CD4-positive, alpha-beta memory T cell (primary cell): ENCODE measurements around the gene RNF17. TPM values are rescaled to one million over a fixed set of nuclear protein-coding genes. Genes with fewer than 3 reads are reported as not detected.

Source experiments
- CTCF ChIA-PET: fragments of 350-600 bp; sonication (Branson Sonifier 250); formaldehyde crosslinking; loops from one replicate; lab custom pipeline; 2021; ENCODE audit warnings: inconsistent platforms; ENCODE audit not compliant: partially characterized antibody; lab: Charles Lee
- POLR2A ChIA-PET: fragments of 350-600 bp; sonication (Branson Sonifier 250); formaldehyde crosslinking; loops from one replicate; lab custom pipeline; 2021; ENCODE audit not compliant: partially characterized antibody; lab: Charles Lee
- DNase-seq, 5 donors: peaks; one replicate each; pipeline versions ENCODE4 v3.0.0 to v3.0.0-alpha.2; 2020 to 2022; ENCODE audit warnings: mixed read lengths in 1 of 5
- H3K27ac ChIP-seq: one replicate; pipeline ENCODE4 v1.7.0; 2013; ENCODE audit warnings: low read depth, low read length
- H3K27me3 ChIP-seq: 2 replicates; pipeline ENCODE4 v1.7.0; 2013; ENCODE audit warnings: mild to moderate bottlenecking, low read length, moderate library complexity; ENCODE audit not compliant: insufficient read depth
- H3K36me3 ChIP-seq: 2 replicates; pipeline ENCODE4 v1.7.0; 2013; ENCODE audit warnings: mild to moderate bottlenecking, low read length, moderate library complexity; ENCODE audit not compliant: insufficient read depth
- H3K4me1 ChIP-seq: 2 replicates; pipeline ENCODE4 v1.7.0; 2013; ENCODE audit warnings: mild to moderate bottlenecking, low read length, moderate library complexity; ENCODE audit not compliant: insufficient read depth
- H3K4me3 ChIP-seq, 2 donors: one replicate each; pipeline ENCODE4 v1.7.0; 2013; ENCODE audit warnings: low read length in 2 of 2, mild to moderate bottlenecking in 1 of 2
- H3K9me3 ChIP-seq, 2 donors: one replicate each; pipeline ENCODE4 v1.7.0; 2013; ENCODE audit warnings: low read length in 2 of 2, control low read depth in 1 of 2; ENCODE audit not compliant: control insufficient read depth in 1 of 2
- H3K27ac Mint-ChIP-seq, 7 donors: one replicate each; pipeline ENCODE4 v1.8.0; 2020 to 2021; ENCODE audit warnings: mixed read lengths in 7 of 7, mild to moderate bottlenecking in 6 of 7, inconsistent platforms in 3 of 7, moderate library complexity in 3 of 7
- H3K27me3 Mint-ChIP-seq, 2 donors: one replicate each; pipeline ENCODE4 v1.8.0; 2020 to 2021; ENCODE audit warnings: mixed read lengths in 2 of 2
- H3K36me3 Mint-ChIP-seq, 2 donors: one replicate each; pipeline ENCODE4 v1.8.0; 2020 to 2021; ENCODE audit warnings: mixed read lengths in 2 of 2, inconsistent platforms in 1 of 2, mild to moderate bottlenecking in 1 of 2
- H3K4me1 Mint-ChIP-seq, 4 donors: one replicate each; pipeline ENCODE4 v1.8.0; 2020 to 2021; ENCODE audit warnings: mixed read lengths in 4 of 4, mild to moderate bottlenecking in 1 of 4
- H3K4me3 Mint-ChIP-seq, 8 donors: one replicate each; pipeline ENCODE4 v1.8.0; 2020 to 2021; ENCODE audit warnings: mixed read lengths in 8 of 8, mild to moderate bottlenecking in 7 of 8, moderate library complexity in 6 of 8, inconsistent platforms in 3 of 8
- H3K9me3 Mint-ChIP-seq, 8 donors: one replicate each; pipeline ENCODE4 v1.8.0; 2020 to 2021; ENCODE audit warnings: mixed read lengths in 8 of 8, mild to moderate bottlenecking in 5 of 8, inconsistent platforms in 3 of 8, moderate library complexity in 1 of 8
- intact Hi-C: fragments of 100-400 bp; cut with micrococcal nuclease; formaldehyde crosslinking; loops from one replicate; pipeline ENCODE4 v1.15.1; 2023
- polyA plus RNA-seq, 2 donors: library from polyadenylated mRNA; unstranded; fragments of 300-500 nt; fragmentation: Illumina TruSeq; gene quantifications; one replicate each; pipeline ENCODE4 v1.2.3, GENCODE V29; 2021
- total RNA-seq, 2 experiments: library from RNA; stranded (reverse); gene quantifications; one replicate each; pipeline ENCODE4 v1.2.3, GENCODE V29; 2021

The RNF17 gene
- total and polyA plus RNA-seq, 4 experiments from 2014 or later: 0.84 TPM; not detected in 3

DNA sequence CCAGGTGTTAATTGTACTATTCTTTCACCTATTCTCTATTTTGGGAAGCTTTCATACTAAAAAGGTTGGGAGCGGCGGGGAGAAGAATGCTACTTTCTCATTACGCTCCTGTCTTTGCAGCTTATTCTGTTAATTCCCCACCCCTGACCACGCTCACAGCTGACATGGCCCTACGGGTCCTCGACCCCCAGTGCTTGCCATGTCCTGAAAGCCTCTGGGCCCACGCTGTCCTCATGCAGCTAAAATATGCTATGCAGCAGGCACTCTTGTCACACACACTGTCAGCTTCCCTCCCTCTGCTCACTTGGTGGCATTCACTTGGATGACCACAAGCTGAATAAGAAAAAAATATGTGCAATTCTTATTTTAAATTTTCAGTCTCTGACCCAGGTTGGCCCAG lies 126.3 kb downstream of the RNF17 start:
- intact Hi-C loops: no loop called here
- Mint-ChIP-seq H3K36me3 (peaks cover 5 to 33% of the 10 kb centered on the region in 2 donors), H3K9me3 (no peaks in the 10 kb centered on the region), H3K27ac (no peak overlapping the region), H3K4me3 (no peak overlapping the region), H3K27me3 (no peaks in the 10 kb centered on the region), H3K4me1 (no peaks in the 10 kb centered on the region)
- ChIA-PET POLR2A (no interaction called here), CTCF (interaction anchor here (0.6 to 1.0 kb wide), 2 partner anchors 15 to 1508 kb away, joined by 3 read pairs; no protein-coding TSS in a partner anchor)
- Histone ChIP-seq H3K27ac (no peak overlapping the region), H3K4me3 (no peak overlapping the region), H3K4me1 (no peaks in the 10 kb centered on the region), H3K9me3 (no peaks in the 10 kb centered on the region), H3K36me3 (no peaks in the 10 kb centered on the region), H3K27me3 (no peaks in the 10 kb centered on the region)
- no peak for DNase-seq

DNA sequence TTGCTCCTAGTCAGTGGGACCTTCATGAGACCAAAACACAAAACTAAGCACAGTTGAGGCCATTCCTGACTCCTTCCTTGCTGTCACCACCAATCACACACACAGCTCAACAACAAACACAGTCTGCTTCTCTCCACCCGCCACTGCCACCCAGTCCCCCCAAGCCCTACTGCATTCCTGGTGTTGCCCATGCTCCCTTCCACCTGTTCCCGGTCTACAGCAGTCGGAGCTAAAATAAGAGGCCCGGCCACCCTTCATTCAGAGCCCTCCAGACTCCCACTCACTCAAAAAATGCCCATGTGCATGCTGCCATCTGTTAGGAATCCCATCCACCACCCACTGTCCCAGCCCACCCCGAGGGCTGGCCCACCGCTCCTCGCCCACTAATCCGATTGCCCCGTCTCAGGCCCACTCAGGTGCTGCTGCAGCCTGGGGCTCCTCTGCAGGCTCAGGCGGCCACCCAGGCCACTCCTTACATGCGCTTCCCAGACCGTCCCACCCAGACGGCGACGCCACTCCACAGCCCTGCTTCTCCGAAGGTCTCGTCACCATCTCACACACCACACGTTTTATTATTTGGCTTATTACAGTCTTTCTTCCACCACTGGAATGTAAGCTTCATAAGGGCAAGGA lies 127.6 kb downstream of the RNF17 start:
- Mint-ChIP-seq H3K27ac (no peak overlapping the region), H3K4me3 (no peak overlapping the region), H3K9me3 (no peaks in the 10 kb centered on the region), H3K4me1 (no peaks in the 10 kb centered on the region), H3K27me3 (no peaks in the 10 kb centered on the region), H3K36me3 (peaks cover 5 to 33% of the 10 kb centered on the region in 2 donors)
- intact Hi-C loops: no loop called here
- Histone ChIP-seq H3K4me1 (no peaks in the 10 kb centered on the region), H3K9me3 (no peaks in the 10 kb centered on the region), H3K36me3 (no peaks in the 10 kb centered on the region), H3K27ac (no peak overlapping the region), H3K27me3 (no peaks in the 10 kb centered on the region), H3K4me3 (no peak overlapping the region)
- ChIA-PET POLR2A (no interaction called here), CTCF (no interaction called here)
- no peak for DNase-seq

DNA sequence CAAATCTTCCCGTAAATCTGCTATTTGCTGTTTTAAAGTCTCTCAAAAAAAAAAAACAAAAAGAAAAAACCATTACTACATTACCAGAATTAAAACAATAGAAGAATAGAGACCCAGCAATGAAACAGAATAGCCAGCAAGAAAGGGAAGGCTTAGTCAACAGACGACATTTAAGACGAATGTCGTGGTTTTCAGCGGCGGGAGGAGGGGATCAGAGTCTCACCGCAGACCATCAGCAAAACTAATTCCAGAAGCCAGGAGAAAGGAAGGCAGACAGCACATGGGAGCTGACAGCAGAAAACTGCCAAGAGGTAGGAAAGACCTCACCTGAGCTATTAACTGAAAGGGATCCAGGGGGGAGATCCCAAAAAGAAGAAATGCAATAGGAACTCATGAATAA lies 128.9 kb downstream of the RNF17 start:
- intact Hi-C loops: no loop called here
- ChIA-PET CTCF (no interaction called here), POLR2A (no interaction called here)

DNA sequence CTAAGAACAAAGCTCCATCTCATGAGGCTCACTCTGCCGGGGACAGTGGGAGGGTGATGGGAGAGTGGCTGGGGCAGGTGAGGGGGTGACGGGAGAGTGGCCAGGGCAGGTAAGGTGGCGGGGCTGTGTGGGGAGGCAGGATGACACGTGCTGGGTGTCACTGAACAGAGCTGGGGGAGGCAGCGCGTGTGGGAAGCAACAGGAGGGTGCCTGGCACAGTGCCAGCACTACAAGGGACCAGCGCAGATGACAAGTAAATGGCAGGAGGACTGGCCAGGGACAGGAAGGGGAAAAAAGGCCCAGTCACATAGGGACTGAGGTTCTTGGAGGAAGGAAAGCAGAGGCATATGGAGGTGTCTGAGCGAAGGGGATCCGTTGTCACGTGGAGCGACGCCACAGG lies 129.9 kb downstream of the RNF17 start:
- intact Hi-C loops: no loop called here
- no peaks in the 10 kb centered on the region for H3K27me3 ChIP-seq
- H3K9me3 ChIP-seq: no peaks in the 10 kb centered on the region
- no peaks in the 10 kb centered on the region for H3K36me3 ChIP-seq
- H3K27ac Mint-ChIP-seq: no peak overlapping the region
- no peak overlapping the region for H3K4me3 ChIP-seq
- H3K4me1 Mint-ChIP-seq: no peaks in the 10 kb centered on the region
- ChIA-PET CTCF (no interaction called here), POLR2A (no interaction called here)
- H3K27ac ChIP-seq: no peak overlapping the region
- no peak for DNase-seq
- no peaks in the 10 kb centered on the region for H3K4me1 ChIP-seq
- no peak overlapping the region for H3K4me3 Mint-ChIP-seq
- peaks cover 0 to 36% of the 10 kb centered on the region in 2 donors for H3K36me3 Mint-ChIP-seq
- no peaks in the 10 kb centered on the region for H3K9me3 Mint-ChIP-seq
- no peaks in the 10 kb centered on the region for H3K27me3 Mint-ChIP-seq

More for the DNA sequence above, 128.9 kb downstream of the RNF17 start:
- H3K4me3 Mint-ChIP-seq: no peak overlapping the region
- H3K4me1 ChIP-seq: no peaks in the 10 kb centered on the region
- no peaks in the 10 kb centered on the region for H3K4me1 Mint-ChIP-seq
- H3K36me3 ChIP-seq: no peaks in the 10 kb centered on the region
- no peak overlapping the region for H3K4me3 ChIP-seq
- H3K27ac ChIP-seq: no peak overlapping the region
- H3K9me3 ChIP-seq: no peaks in the 10 kb centered on the region
- peaks cover 2 to 33% of the 10 kb centered on the region in 2 donors for H3K36me3 Mint-ChIP-seq
- peak overlapping the region in 1 of 7 donors; percentile 2 for H3K27ac Mint-ChIP-seq
- DNase-seq: no peak
- H3K9me3 Mint-ChIP-seq: no peaks in the 10 kb centered on the region
- no peaks in the 10 kb centered on the region for H3K27me3 ChIP-seq
- no peaks in the 10 kb centered on the region for H3K27me3 Mint-ChIP-seq

DNA sequence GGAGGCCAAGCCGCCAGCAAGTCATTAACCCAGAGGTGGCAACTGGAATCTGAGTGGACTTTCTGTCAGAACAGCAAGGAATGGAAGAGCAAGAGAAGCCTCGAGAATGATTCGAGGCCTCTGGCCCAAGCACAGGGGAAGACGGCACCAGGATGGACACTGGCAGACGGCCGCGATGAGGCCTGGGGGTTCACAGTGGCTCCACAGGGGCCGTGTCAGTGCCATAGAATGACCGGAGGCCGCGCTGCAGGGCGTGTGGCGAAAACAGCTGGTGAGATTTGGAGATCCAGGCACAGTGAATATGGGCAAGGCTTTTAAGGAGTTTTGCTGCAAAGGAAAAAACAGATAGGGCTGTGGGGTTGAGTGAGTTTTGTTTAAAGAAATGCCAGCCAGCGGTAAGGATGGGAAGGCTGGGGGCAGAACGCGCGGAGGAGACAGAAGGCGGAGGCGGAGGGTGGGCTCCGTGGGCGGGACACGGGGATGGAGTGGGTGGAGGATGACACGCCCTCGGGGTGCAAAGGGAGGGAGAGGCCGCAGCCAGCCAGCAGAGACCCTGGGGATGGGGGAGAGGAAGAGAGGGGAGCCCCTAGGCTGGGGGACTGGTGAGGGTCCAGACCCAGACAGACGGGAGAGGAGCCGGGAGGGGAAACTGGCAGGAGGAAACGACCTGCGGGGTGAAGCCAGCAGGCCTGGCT lies 130.5 kb downstream of the RNF17 start:
- H3K36me3 ChIP-seq: no peaks in the 10 kb centered on the region
- no peak overlapping the region for H3K4me3 Mint-ChIP-seq
- ChIA-PET CTCF (no interaction called here), POLR2A (no interaction called here)
- H3K4me1 ChIP-seq: no peaks in the 10 kb centered on the region
- no peaks in the 10 kb centered on the region for H3K4me1 Mint-ChIP-seq
- H3K9me3 Mint-ChIP-seq: no peaks in the 10 kb centered on the region
- H3K27ac ChIP-seq: no peak overlapping the region
- H3K27me3 Mint-ChIP-seq: no peaks in the 10 kb centered on the region
- no peaks in the 10 kb centered on the region for H3K27me3 ChIP-seq
- H3K4me3 ChIP-seq: no peak overlapping the region
- no peak overlapping the region for H3K27ac Mint-ChIP-seq
- no peak for DNase-seq
- H3K36me3 Mint-ChIP-seq: peaks cover 0 to 36% of the 10 kb centered on the region in 2 donors
- intact Hi-C loops: no loop called here
- no peaks in the 10 kb centered on the region for H3K9me3 ChIP-seq

DNA sequence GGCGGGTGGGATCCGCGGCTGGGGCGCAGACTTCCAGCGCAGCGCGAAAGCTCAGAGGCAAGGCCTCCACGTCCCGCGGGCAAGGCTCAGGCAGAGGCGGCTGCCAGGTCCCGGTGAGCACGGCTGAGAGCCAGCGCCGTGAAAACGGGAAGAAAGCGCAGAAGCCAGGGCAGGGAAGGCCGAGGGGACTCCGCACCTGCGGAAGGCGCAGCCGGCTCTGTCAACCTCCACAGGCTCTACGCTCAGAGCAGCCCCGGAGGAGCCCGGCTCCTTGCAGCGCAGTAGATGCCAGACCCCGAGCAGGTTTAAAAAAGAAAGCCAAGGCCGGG lies 131.0 kb downstream of the RNF17 start:
- CTCF ChIA-PET: no interaction called here
- Histone ChIP-seq H3K4me3 (no peak overlapping the region), H3K9me3 (no peaks in the 10 kb centered on the region), H3K36me3 (no peaks in the 10 kb centered on the region), H3K27ac (no peak overlapping the region), H3K4me1 (no peaks in the 10 kb centered on the region), H3K27me3 (no peaks in the 10 kb centered on the region)
- Mint-ChIP-seq H3K4me3 (no peak overlapping the region), H3K27me3 (no peaks in the 10 kb centered on the region), H3K36me3 (peaks cover under 1 to 34% of the 10 kb centered on the region in 2 donors), H3K9me3 (no peaks in the 10 kb centered on the region), H3K27ac (no peak overlapping the region), H3K4me1 (no peaks in the 10 kb centered on the region)
- POLR2A ChIA-PET: no interaction called here
- no peak for DNase-seq
- intact Hi-C loops: no loop called here

DNA sequence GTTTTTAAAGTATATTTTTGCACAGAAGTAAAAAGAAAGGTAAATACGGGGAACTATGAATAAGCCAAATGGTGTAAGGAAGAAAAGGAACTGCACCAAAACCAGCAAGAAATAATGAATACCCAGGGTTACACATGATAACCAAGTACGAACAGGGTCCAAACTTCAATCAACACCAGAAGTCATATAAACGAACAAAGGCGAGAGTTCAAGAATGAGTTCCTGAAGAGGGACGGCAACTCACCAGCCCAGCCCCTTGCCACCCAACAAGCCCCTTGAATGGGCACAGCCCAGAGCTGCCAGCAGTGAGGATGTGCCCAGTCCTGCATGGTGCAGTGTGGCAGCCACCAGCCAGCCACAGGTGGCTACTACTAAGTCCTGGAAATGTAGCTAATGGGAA lies 132.1 kb downstream of the RNF17 start:
- Mint-ChIP-seq H3K4me3 (no peak overlapping the region), H3K27ac (no peak overlapping the region), H3K4me1 (no peaks in the 10 kb centered on the region), H3K27me3 (no peaks in the 10 kb centered on the region), H3K9me3 (no peaks in the 10 kb centered on the region), H3K36me3 (peaks cover 2 to 38% of the 10 kb centered on the region in 2 donors)
- H3K9me3 ChIP-seq: no peaks in the 10 kb centered on the region
- CTCF ChIA-PET: no interaction called here
- H3K4me3 ChIP-seq: no peak overlapping the region
- H3K27me3 ChIP-seq: no peaks in the 10 kb centered on the region
- no peaks in the 10 kb centered on the region for H3K36me3 ChIP-seq
- intact Hi-C loops: no loop called here
- H3K4me1 ChIP-seq: no peaks in the 10 kb centered on the region
- DNase-seq: no peak
- POLR2A ChIA-PET: no interaction called here
- no peak overlapping the region for H3K27ac ChIP-seq
